KG1 (cell line): ENCODE results near the gene PCDHA6.
"Not testable (repeated sequence)": the region's sequence is repeated elsewhere in the genome, so short reads cannot be mapped to it uniquely, and the experiment has no call there.

Source experiments
- DNase-seq: peaks from one replicate; lab custom pipeline; 2025; lab: John Stamatoyannopoulos, UW

PCDHA6 gene

DNA sequence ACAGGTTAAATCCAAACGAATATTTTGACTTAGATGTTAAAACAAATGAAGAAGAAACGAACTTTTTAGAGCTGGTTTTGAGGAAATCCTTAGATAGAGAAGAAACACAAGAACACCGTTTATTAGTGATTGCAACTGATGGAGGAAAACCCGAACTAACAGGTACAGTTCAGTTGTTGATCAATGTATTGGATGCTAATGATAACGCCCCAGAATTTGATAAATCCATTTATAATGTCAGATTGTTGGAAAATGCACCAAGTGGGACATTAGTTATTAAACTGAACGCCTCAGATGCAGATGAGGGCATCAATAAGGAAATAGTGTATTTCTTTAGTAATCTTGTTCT is 5.5 kb upstream of the PCDHA6 start:
- DNase-seq: no peak

DNA sequence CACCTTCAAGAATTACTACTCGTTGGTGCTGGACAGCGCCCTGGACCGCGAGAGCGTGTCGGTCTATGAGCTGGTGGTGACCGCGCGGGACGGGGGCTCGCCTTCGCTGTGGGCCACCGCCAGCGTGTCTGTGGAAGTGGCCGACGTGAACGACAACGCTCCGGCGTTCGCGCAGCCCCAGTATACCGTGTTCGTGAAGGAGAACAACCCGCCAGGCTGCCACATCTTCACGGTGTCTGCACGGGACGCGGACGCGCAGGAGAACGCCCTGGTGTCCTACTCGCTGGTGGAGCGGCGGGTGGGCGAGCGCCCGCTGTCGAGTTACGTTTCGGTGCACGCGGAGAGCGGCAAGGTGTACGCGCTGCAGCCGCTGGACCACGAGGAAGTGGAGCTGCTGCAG is 4.8 kb upstream of the PCDHA6 start:
- not testable (repeated sequence) for DNase-seq

GRCh38 chr5:140823475-140823874 is 4.3 kb upstream of the PCDHA6 start:
- no peak for DNase-seq

DNA sequence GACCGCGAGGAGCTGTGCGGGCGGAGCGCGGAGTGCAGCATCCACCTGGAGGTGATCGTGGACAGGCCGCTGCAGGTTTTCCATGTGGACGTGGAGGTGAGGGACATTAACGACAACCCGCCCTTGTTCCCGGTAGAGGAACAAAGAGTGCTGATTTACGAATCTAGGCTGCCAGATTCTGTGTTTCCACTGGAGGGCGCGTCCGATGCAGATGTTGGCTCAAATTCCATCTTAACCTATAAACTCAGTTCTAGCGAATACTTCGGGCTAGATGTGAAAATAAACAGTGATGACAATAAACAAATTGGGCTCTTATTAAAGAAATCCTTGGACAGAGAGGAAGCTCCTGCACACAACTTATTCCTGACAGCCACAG is 590 bp downstream of the PCDHA6 start:
- DNase-seq: no peak

DNA sequence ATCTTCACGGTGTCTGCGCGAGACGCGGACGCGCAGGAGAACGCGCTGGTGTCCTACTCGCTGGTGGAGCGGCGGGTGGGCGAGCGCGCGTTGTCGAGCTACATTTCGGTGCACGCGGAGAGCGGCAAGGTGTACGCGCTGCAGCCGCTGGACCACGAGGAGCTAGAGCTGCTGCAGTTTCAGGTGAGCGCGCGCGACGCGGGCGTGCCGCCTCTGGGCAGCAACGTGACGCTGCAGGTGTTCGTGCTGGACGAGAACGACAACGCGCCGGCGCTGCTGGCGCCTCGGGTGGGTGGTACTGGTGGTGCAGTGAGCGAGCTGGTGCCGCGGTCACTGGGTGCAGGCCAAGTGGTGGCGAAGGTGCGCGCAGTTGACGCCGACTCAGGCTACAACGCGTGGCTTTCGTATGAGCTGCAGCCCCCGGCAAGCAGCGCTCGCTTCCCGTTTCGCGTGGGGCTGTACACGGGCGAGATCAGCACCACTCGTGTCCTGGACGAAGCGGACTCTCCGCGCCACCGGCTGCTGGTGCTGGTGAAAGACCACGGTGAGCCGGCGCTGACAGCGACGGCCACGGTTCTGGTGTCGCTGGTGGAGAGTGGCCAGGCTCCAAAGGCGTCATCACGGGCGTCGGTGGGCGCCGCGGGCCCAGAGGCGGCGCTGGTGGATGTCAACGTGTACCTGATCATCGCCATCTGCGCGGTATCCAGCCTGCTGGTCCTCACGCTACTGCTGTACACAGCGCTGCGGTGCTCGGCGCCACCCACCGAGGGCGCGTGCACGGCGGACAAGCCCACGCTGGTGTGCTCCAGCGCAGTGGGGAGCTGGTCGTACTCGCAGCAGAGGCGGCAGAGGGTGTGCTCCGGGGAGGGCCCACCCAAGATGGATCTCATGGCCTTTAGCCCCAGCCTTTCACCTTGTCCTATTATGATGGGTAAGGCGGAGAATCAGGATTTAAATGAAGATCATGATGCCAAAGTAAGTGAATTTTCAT is 2.0 kb downstream of the PCDHA6 start:
- DNase-seq: not testable (repeated sequence)

DNA sequence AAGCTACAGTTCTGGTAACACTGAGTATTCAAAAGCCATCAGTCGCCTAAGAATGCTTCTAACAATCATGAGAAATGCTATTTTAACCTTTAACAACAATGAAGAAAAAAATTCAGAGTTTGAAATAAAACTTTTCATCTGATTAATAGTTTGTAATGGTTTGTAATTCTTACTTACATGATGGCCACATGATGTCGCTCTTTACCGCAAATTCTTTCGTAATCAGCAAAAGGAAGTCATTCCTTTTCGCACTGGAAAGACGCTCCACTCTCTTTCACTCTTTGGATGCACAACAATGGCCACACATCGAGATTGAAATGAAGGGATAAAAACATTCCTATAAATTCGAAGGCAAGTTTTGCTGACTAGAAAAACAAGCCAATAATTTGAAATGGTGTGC is 6.2 kb downstream of the PCDHA6 start, which contains the start of gene PCDHA7:
Gene PCDHA7, plus strand, starts transcription at position 277 of the 400 bp plus-strand sequence. Its CDS starts 115 bp downstream, at position 392.
- no peak for DNase-seq

DNA sequence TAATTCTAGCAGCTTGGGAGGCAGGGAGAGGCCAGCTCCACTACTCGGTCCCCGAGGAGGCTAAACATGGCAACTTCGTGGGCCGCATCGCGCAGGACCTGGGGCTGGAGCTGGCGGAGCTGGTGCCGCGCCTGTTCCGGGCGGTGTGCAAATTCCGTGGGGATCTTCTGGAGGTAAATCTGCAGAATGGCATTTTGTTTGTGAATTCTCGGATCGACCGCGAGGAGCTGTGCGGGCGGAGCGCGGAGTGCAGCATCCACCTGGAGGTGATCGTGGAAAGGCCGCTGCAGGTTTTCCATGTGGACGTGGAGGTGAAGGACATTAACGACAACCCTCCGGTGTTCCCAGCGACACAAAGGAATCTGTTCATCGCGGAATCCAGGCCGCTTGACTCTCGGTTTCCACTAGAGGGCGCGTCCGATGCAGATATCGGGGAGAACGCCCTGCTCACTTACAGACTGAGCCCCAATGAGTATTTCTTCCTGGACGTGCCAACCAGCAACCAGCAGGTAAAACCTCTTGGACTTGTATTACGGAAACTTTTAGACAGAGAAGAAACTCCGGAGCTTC is 6.8 kb downstream of the PCDHA6 start:
- DNase-seq: not testable (repeated sequence)

- DNase-seq: no peak
Observed at GRCh38 chr5:140835622-140836510, 8.1 kb downstream of the PCDHA6 start.

GRCh38 chr5:140840978-140841962 is 13.5 kb downstream of the PCDHA6 start, which contains the start of gene PCDHA8:
PCDHA8 (plus strand) TSS chr5:140841187; CDS start chr5:140841322, 135 bp downstream.
- DNase-seq: no peak

- no peak for DNase-seq
Observed at GRCh38 chr5:140842798-140843733, 15.3 kb downstream of the PCDHA6 start.

DNA sequence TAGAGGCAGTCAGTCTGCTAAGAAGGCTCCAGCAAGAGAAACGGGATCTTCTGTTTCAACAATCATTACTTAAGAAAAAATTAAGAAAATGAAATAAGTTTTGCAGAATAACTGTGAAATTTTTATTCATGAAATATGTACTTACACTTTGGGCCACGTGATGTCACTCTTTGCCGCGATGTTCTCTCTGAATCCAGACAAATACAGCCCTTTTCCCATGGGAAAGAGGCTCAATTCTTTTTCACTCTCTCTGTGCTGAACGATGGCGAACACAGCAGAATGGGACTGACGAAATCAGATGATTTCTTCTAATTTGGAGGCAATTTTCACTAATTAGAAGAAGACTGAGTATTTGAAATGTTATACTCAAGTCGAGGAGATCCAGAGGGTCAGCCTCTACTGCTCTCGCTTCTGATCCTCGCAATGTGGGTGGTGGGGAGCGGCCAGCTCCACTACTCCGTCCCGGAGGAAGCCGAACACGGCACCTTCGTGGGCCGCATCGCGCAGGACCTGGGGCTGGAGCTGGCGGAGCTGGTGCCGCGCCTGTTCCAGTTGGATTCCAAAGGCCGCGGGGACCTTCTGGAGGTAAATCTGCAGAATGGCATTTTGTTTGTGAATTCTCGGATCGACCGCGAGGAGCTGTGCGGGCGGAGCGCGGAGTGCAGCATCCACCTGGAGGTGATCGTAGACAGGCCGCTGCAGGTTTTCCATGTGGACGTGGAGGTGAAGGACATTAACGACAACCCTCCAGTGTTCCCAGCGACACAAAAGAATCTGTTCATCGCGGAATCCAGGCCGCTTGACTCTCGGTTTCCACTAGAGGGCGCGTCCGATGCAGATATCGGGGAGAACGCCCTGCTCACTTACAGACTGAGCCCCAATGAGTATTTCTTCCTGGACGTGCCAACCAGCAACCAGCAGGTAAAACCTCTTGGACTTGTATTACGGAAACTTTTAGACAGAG is 20.7 kb downstream of the PCDHA6 start, which contains the start of gene PCDHA9:
Gene PCDHA9, plus strand, starts transcription at position 244 of the 964 bp plus-strand sequence. Its CDS starts 114 bp downstream, at position 358.
- DNase-seq: not testable (repeated sequence)

DNA sequence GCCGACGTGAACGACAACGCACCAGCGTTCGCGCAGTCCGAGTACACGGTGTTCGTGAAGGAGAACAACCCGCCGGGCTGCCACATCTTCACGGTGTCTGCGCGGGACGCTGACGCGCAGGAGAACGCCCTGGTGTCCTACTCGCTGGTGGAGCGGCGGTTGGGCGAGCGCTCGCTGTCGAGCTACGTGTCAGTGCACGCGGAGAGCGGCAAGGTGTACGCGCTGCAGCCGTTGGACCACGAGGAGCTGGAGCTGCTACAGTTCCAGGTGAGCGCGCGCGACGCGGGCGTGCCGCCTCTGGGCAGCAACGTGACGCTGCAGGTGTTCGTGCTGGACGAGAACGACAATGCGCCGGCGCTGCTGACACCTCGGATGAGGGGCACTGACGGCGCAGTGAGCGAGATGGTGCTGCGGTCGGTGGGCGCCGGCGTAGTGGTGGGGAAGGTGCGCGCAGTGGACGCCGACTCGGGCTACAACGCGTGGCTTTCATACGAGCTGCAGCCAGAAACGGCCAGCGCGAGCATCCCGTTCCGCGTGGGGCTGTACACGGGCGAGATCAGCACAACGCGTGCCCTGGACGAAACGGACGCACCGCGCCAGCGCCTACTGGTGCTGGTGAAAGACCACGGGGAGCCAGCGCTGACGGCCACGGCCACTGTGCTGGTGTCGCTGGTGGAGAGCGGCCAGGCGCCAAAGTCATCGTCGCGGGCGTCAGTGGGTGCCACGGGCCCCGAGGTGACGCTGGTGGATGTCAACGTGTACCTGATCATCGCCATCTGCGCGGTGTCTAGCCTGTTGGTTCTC is 22.3 kb downstream of the PCDHA6 start:
- not testable (repeated sequence) for DNase-seq

DNA sequence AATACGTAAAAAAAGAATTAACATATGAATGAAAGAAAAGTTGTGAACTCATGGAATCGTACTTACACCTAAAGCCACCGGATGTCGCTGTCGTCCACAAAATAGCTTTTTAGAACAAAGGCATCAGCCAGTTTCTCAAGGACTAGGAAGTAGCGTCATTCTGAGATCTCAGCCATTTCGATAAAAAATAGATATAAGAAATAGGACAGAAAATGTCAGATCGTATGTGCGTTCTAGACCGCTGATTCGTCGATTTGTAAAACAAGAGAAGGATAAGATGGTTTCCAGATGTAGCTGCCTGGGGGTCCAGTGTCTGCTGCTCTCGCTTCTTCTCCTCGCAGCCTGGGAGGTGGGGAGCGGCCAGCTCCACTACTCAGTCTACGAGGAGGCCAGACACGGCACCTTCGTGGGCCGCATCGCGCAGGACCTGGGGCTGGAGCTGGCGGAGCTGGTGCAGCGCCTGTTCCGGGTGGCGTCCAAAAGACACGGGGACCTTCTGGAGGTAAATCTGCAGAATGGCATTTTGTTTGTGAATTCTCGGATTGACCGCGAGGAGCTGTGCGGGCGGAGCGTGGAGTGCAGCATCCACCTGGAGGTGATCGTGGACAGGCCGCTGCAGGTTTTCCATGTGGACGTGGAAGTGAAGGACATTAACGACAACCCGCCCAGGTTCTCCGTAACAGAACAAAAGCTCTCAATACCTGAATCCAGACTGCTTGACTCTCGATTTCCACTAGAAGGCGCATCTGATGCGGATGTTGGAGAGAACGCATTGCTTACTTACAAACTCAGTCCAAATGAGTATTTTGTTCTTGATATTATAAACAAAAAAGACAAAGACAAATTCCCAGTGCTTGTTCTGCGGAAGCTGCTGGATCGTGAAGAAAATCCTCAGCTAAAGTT is 28.3 kb downstream of the PCDHA6 start, which contains the start of gene PCDHA10:
Gene PCDHA10, plus strand, starts transcription at position 126 of the 903 bp plus-strand sequence. Its CDS starts 152 bp downstream, at position 278.
- no peak for DNase-seq

DNA sequence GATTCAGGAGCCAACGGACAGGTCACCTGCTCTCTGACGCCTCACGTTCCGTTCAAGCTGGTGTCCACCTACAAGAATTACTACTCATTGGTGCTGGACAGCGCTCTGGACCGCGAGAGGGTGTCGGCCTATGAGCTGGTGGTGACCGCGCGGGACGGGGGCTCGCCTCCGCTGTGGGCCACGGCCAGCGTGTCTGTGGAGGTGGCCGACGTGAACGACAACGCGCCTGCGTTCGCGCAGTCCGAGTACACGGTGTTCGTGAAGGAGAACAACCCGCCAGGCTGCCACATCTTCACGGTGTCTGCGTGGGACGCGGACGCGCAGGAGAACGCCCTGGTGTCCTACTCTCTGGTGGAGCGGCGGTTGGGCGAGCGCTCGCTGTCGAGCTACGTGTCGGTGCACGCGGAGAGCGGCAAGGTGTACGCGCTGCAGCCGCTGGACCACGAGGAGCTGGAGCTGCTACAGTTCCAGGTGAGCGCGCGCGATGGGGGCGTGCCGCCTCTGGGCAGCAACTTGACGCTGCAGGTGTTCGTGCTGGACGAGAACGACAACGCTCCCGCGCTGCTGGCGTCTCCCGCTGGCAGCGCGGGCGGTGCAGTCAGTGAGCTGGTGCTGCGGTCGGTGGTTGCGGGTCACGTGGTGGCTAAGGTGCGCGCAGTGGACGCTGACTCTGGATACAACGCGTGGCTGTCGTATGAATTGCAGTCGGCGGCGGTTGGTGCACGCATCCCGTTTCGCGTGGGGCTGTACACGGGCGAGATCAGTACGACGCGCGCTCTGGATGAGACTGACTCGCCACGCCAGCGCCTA is 29.6 kb downstream of the PCDHA6 start:
- DNase-seq: no peak

DNA sequence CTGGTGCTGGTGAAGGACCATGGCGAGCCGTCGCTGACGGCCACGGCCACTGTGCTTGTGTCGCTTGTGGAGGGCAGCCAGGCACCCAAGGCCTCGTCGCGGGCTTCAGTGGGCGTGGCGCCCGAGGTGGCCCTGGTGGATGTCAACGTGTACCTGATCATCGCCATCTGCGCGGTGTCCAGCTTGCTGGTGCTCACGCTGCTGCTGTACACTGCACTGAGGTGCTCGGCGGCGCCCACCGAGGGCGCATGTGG is 30.2 kb downstream of the PCDHA6 start:
- DNase-seq: no peak
